Measurements from ENCODE around the gene ACAP1. TPM values are rescaled to one million over a fixed set of nuclear protein-coding genes. Genes with fewer than 3 reads are reported as not detected.

Gene ACAP1
- 12.8 and 15.8 TPM in 2 replicates for polyA plus RNA-seq (2013)

GRCh38 chr17:7336240-7337175, at the start of gene ACAP1:
ACAP1 (plus strand) TSS chr17:7336529; CDS start chr17:7336735, 206 bp downstream.
- DNase-seq, result no peak
- H3K4me3 ChIP-seq (ENCODE audit: low read depth, low read length), result no peak within 1 kb of the TSS

GRCh38 chr17:7289256-7290032, 46.9 kb upstream of the ACAP1 start:
- Histone ChIP-seq H3K36me3 (ENCODE audit: control insufficient read depth in 1 of 2, insufficient read depth in 2 of 2, low read length in 2 of 2) (no peaks in the 10 kb centered on the region), H3K4ac (ENCODE audit: low read depth, low read length) (no peak overlapping the region), H3K27me3 (ENCODE audit: insufficient read depth, low read length) (peaks cover 15% of the 10 kb centered on the region), H2AK5ac (ENCODE audit: low read length) (no peak overlapping the region), H2AFZ (ENCODE audit: insufficient read depth, low read length, poor library complexity) (no peak overlapping the region), H3K27ac (ENCODE audit: low read depth, low read length) (no peak overlapping the region), H3K18ac (ENCODE audit: low read length) (no peak overlapping the region), H3K23ac (ENCODE audit: low read length) (no peak overlapping the region), H3K4me1 (ENCODE audit: control insufficient read depth in 1 of 2, insufficient read depth in 2 of 2, low read length in 2 of 2) (peaks cover 0 to 2% of the 10 kb centered on the region in 2 experiments), H2BK5ac (ENCODE audit: low read depth, low read length, poor library complexity) (no peak overlapping the region), H3K79me2 (ENCODE audit: control insufficient read depth, insufficient read depth, low read length, poor library complexity) (no peaks in the 10 kb centered on the region), H3K79me1 (ENCODE audit: low read length) (no peaks in the 10 kb centered on the region), H4K12ac (ENCODE audit: low read depth, low read length) (no peak overlapping the region), H4K8ac (ENCODE audit: low read depth, low read length) (no peak overlapping the region), H3K9ac (ENCODE audit: low read length) (no peak overlapping the region), H3K4me2 (ENCODE audit: low read length) (no peak overlapping the region), H2BK120ac (ENCODE audit: insufficient read depth, low read length, poor library complexity) (no peak overlapping the region), H2BK12ac (ENCODE audit: low read length) (no peak overlapping the region), H3K14ac (ENCODE audit: low read length) (no peak overlapping the region), H4K91ac (ENCODE audit: low read depth, low read length) (no peak overlapping the region), H3K9me3 (ENCODE audit: insufficient read depth, low read depth, low read length) (peaks cover 2% of the 10 kb centered on the region), H3K4me3 (ENCODE audit: low read depth, low read length) (no peak overlapping the region)
- no CpG with 5 or more reads among the region's 18 CpGs for WGBS (ENCODE audit: extremely low coverage, insufficient coverage, insufficient read length)
- DNase-seq, result no peak

More at GRCh38 chr17:7336240-7337175, at the start of gene ACAP1:
- H4K91ac ChIP-seq (ENCODE audit: low read depth, low read length), result no peak within 1 kb of the TSS
- H3K18ac ChIP-seq (ENCODE audit: low read length), result no peak within 1 kb of the TSS
- H3K79me1 ChIP-seq (ENCODE audit: low read length), result no peaks in the 10 kb centered on the region
- no peak within 1 kb of the TSS for H3K4me2 ChIP-seq (ENCODE audit: low read length)
- H4K12ac ChIP-seq (ENCODE audit: low read depth, low read length), result no peak within 1 kb of the TSS
- H2BK120ac ChIP-seq (ENCODE audit: insufficient read depth, low read length, poor library complexity), result no peak within 1 kb of the TSS
- no peaks in the 10 kb centered on the region for H3K79me2 ChIP-seq (ENCODE audit: control insufficient read depth, insufficient read depth, low read length, poor library complexity)
- H2BK12ac ChIP-seq (ENCODE audit: low read length), result no peak within 1 kb of the TSS
- H4K8ac ChIP-seq (ENCODE audit: low read depth, low read length), result no peak within 1 kb of the TSS
- H3K14ac ChIP-seq (ENCODE audit: low read length), result no peak within 1 kb of the TSS
- no peak within 1 kb of the TSS for H3K27ac ChIP-seq (ENCODE audit: low read depth, low read length)
- H2AK5ac ChIP-seq (ENCODE audit: low read length), result no peak within 1 kb of the TSS
- H3K9me3 ChIP-seq (ENCODE audit: insufficient read depth, low read depth, low read length), result no peaks in the 10 kb centered on the region
- no peaks in the 10 kb centered on the region for H3K36me3 ChIP-seq (ENCODE audit: control insufficient read depth in 1 of 2, insufficient read depth in 2 of 2, low read length in 2 of 2)
- no peak within 1 kb of the TSS for H3K23ac ChIP-seq (ENCODE audit: low read length)
- H2AFZ ChIP-seq (ENCODE audit: insufficient read depth, low read length, poor library complexity), result no peak within 1 kb of the TSS
- WGBS (ENCODE audit: extremely low coverage, insufficient coverage, insufficient read length), result no CpG with 5 or more reads among the region's 17 CpGs
- no peak within 1 kb of the TSS for H2BK5ac ChIP-seq (ENCODE audit: low read depth, low read length, poor library complexity)
- no peak within 1 kb of the TSS for H3K4ac ChIP-seq (ENCODE audit: low read depth, low read length)
- no peaks in the 10 kb centered on the region for H3K27me3 ChIP-seq (ENCODE audit: insufficient read depth, low read length)
- H3K4me1 ChIP-seq (ENCODE audit: control insufficient read depth in 1 of 2, insufficient read depth in 2 of 2, low read length in 2 of 2), result no peaks in the 10 kb centered on the region
- no peak within 1 kb of the TSS for H3K9ac ChIP-seq (ENCODE audit: low read length)

- Histone ChIP-seq H3K14ac (ENCODE audit: low read length) (no peak overlapping the region), H2BK5ac (ENCODE audit: low read depth, low read length, poor library complexity) (no peak overlapping the region), H3K79me2 (ENCODE audit: control insufficient read depth, insufficient read depth, low read length, poor library complexity) (no peaks in the 10 kb centered on the region), H3K9me3 (ENCODE audit: insufficient read depth, low read depth, low read length) (peaks cover 5% of the 10 kb centered on the region), H2BK120ac (ENCODE audit: insufficient read depth, low read length, poor library complexity) (no peak overlapping the region), H3K79me1 (ENCODE audit: low read length) (no peaks in the 10 kb centered on the region), H3K27me3 (ENCODE audit: insufficient read depth, low read length) (peaks cover 20% of the 10 kb centered on the region), H2BK12ac (ENCODE audit: low read length) (no peak overlapping the region), H3K36me3 (ENCODE audit: control insufficient read depth in 1 of 2, insufficient read depth in 2 of 2, low read length in 2 of 2) (no peaks in the 10 kb centered on the region), H3K23ac (ENCODE audit: low read length) (no peak overlapping the region), H3K4ac (ENCODE audit: low read depth, low read length) (no peak overlapping the region), H2AK5ac (ENCODE audit: low read length) (no peak overlapping the region), H3K4me1 (ENCODE audit: control insufficient read depth in 1 of 2, insufficient read depth in 2 of 2, low read length in 2 of 2) (peaks cover 4 to 6% of the 10 kb centered on the region in 2 experiments), H3K27ac (ENCODE audit: low read depth, low read length) (no peak overlapping the region), H3K4me3 (ENCODE audit: low read depth, low read length) (no peak overlapping the region), H2AFZ (ENCODE audit: insufficient read depth, low read length, poor library complexity) (no peak overlapping the region), H4K91ac (ENCODE audit: low read depth, low read length) (no peak overlapping the region), H4K8ac (ENCODE audit: low read depth, low read length) (no peak overlapping the region), H4K12ac (ENCODE audit: low read depth, low read length) (no peak overlapping the region), H3K4me2 (ENCODE audit: low read length) (no peak overlapping the region), H3K18ac (ENCODE audit: low read length) (no peak overlapping the region), H3K9ac (ENCODE audit: low read length) (no peak overlapping the region)
- WGBS (ENCODE audit: extremely low coverage, insufficient coverage, insufficient read length), result no CpG with 5 or more reads among the region's 19 CpGs
- no peak for DNase-seq
Observed at GRCh38 chr17:7290166-7290565, 46.2 kb upstream of the ACAP1 start.

GRCh38 chr17:7290685-7291084, 45.6 kb upstream of the ACAP1 start:
- Histone ChIP-seq H3K36me3 (ENCODE audit: control insufficient read depth in 1 of 2, insufficient read depth in 2 of 2, low read length in 2 of 2) (no peaks in the 10 kb centered on the region), H3K4ac (ENCODE audit: low read depth, low read length) (no peak overlapping the region), H3K9me3 (ENCODE audit: insufficient read depth, low read depth, low read length) (peaks cover 5% of the 10 kb centered on the region), H4K91ac (ENCODE audit: low read depth, low read length) (no peak overlapping the region), H2AFZ (ENCODE audit: insufficient read depth, low read length, poor library complexity) (no peak overlapping the region), H3K14ac (ENCODE audit: low read length) (no peak overlapping the region), H2BK12ac (ENCODE audit: low read length) (no peak overlapping the region), H3K4me3 (ENCODE audit: low read depth, low read length) (no peak overlapping the region), H3K4me2 (ENCODE audit: low read length) (no peak overlapping the region), H3K79me2 (ENCODE audit: control insufficient read depth, insufficient read depth, low read length, poor library complexity) (no peaks in the 10 kb centered on the region), H3K18ac (ENCODE audit: low read length) (no peak overlapping the region), H2BK5ac (ENCODE audit: low read depth, low read length, poor library complexity) (no peak overlapping the region), H3K27ac (ENCODE audit: low read depth, low read length) (no peak overlapping the region), H3K79me1 (ENCODE audit: low read length) (no peaks in the 10 kb centered on the region), H2BK120ac (ENCODE audit: insufficient read depth, low read length, poor library complexity) (no peak overlapping the region), H4K12ac (ENCODE audit: low read depth, low read length) (no peak overlapping the region), H3K4me1 (ENCODE audit: control insufficient read depth in 1 of 2, insufficient read depth in 2 of 2, low read length in 2 of 2) (peaks cover 4 to 6% of the 10 kb centered on the region in 2 experiments), H4K8ac (ENCODE audit: low read depth, low read length) (no peak overlapping the region), H2AK5ac (ENCODE audit: low read length) (no peak overlapping the region), H3K27me3 (ENCODE audit: insufficient read depth, low read length) (peaks cover 22% of the 10 kb centered on the region), H3K23ac (ENCODE audit: low read length) (no peak overlapping the region), H3K9ac (ENCODE audit: low read length) (no peak overlapping the region)
- DNase-seq, result no peak
- WGBS (ENCODE audit: extremely low coverage, insufficient coverage, insufficient read length), result no CpG with 5 or more reads among the region's 11 CpGs

All from trophoblast cell (in vitro differentiated cells and primary cell).